Kidney tubule cell (primary cell): ENCODE data around the gene TXNDC16.

Source experiments
- DNase-seq: peaks from one replicate; pipeline ENCODE4 v3.0.0-alpha.2; 2018; ENCODE audit warnings: low spot score

The TXNDC16 gene

GRCh38 chr14:52446355-52446754 is 106.0 kb downstream of the TXNDC16 start:
- DNase-seq = no peak

- DNase-seq = no peak
These were observed 108.8 kb downstream of the TXNDC16 start for GRCh38 chr14:52443506-52443905.

DNA sequence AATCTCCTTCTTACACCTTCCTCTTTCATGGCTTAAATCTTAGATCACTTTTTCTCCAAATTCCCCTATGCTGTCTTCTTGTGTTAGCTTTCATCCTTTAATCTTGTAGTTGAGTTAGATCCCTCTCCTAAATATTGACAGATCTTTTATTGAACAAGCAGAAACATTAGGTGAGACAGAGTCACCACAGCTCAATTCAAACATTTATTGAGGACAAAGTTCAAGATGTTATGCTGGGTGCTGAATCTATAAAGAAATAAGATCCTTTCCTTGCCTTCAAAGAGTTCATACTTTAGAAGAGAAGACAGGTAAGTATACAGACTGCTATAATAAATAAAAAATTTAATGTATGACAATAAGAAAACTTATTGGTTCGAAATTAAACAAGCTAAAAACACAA is 109.7 kb downstream of the TXNDC16 start:
- no peak for DNase-seq

DNA sequence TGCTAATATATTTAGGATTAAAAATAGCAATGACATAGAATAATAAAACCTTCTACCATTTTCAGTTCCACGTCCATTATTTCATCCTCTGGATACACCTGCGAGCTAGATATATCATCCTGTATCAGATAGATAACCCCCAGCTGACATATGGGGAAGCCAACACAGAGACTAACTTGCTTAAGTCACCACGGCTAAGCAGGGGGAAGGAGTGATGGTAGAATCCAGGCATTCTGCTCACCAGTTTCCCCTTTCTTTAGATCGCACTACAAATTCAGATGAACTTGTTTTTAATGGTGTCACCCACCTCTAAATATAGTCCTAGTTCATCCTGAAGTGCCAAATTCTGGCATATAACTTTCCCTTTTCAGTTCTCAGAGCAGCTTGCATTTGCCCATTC is 110.1 kb downstream of the TXNDC16 start:
- no peak for DNase-seq

- DNase-seq = no peak
These were observed 112.8 kb downstream of the TXNDC16 start for GRCh38 chr14:52439476-52439875.

DNA sequence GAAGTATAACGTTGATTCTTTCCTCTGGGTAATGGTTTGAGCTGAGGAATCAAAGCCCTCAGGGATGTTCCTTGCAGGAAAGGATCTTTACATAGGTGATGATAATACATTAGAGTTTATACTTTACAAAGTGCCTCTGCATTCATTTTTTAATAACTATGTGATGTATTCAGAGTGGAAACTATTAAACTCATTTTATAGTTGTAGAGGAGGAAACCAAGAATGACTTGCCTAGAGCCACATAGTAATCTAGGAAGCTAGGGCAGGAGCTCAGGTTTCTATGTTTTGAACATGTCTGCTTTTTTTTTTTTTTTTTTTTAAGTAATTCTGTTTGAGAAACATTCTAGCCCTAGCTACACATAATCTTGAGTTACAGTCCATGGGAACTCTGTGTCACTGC is 117.3 kb downstream of the TXNDC16 start:
- DNase-seq = no peak

- no peak for DNase-seq
These were observed 121.8 kb downstream of the TXNDC16 start for GRCh38 chr14:52430474-52430873.

DNA sequence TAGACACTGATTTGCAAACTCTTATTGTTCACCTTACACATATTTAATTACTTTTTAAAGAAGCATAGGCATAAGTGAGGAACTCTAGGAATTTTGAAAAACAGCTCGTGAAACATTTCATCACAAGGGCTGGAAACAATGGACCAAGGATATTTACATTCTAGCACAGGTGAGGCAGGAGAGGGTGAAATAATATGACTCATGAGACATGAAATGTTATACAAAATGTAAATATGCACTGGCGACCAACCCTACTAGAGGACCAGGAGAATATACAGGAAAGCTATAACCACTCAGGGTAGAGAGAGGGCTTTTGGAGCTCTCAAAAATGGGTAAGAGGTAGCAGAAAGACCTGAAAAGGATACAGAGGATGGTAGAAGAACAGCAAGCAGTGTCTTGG is 122.9 kb downstream of the TXNDC16 start:
- no peak for DNase-seq

- no peak for DNase-seq
These were observed 124.8 kb downstream of the TXNDC16 start for GRCh38 chr14:52427460-52427859.

GRCh38 chr14:52422650-52423356 is 129.5 kb downstream of the TXNDC16 start:
- DNase-seq = no peak

DNA sequence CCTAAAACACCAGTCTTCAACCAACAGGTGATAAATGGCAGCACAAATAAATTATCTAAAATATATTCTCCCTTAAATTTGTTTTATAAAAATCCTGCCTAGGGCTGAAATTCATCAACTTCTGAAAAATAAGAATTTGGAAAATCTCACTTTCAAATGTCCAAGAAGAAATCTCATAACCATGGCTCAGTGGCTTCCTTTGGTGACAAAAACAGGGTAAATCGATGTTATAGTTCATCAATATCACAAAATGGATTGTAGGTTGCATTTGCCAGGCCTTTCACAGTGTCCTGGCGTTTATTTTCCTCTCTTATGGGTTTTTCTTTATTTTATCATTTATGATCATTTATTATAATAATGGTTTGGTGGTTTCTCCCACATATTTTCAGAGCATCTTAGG is 135.2 kb downstream of the TXNDC16 start:
- no peak for DNase-seq

DNA sequence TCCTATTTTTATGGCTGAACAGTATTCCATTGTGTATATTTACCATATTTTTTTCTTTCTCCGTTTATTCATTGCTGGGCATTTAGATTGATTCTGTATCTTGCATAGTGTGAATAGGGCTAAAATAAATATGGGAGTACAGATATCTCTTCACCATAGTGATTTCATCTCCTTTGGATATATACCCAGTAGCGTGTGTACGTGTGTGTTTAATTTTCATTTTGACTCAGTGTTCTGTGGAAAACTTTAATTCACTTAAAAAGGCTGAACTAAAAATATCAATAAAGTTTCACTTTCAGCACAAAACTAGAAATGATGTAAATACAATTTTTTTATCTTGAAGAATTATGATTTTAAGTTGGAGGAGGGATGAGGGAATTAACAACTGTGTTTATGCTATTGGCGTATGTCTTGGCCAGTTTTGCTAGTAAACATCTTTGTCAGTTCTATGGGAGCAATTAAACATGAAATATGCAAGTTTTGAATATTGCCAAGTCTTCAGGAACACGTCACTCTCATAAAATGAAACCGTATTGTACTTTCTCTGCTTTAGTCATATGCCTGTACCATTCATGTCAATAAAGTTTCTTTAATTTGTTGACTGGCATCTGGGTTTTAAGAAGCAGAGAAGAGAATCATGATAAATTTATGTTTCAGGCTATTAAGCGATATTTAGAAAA is 138.4 kb downstream of the TXNDC16 start:
- DNase-seq = no peak

DNA sequence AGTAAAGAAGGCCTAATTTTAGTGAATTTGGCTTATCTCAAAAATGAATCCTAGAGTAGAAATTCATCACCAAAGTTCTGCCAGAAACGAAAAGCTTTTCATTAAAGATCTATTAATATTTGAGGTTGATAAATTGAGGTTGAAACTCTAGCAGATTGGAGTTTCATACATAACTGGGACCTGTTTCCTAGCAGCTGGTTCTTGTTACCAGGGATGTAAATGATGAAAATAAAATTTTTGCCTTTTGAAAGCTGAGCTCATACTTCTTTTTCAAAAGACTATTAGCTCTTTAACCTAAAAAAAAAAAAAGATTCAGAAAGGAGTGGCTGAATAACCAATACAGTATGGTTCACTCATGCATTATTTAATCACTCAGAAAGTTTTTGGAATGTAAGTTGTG is 139.9 kb downstream of the TXNDC16 start:
- DNase-seq = no peak

GRCh38 chr14:52405314-52405713 is 147.0 kb downstream of the TXNDC16 start:
- no peak for DNase-seq

DNA sequence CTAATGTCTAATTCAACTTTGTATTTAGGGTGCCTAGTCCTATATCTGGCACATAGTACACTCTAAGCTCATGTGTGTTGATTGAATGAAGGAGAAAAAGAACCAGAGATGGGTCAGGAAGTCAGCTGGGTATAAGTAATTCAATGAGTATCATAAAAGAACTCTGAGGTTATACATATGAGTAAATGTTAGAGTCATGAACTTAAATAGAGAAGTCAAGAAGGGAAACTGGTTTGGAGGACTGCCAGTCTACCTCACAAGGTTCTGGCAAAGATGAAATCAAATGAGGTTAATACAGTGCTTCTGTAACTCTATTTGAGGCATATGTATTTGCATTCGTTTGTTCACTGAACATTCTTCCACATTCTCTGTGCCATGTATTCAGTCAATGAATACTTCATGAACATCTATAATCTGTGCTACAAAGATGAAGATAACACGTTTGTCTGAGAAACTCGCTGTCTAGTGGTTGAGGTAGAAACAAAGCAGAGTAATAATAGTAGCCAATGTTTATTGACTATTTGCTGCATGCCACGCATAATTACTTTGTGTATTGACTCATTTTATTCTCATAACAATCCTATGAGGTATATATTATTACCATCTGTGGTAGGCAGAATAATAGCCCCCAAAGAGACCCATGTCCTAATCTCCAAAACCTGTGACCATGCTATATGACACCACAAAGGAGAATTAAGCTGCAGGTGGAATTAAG is 149.3 kb downstream of the TXNDC16 start:
- peak; percentile 41 for DNase-seq

GRCh38 chr14:52400846-52401245 is 151.5 kb downstream of the TXNDC16 start:
- no peak for DNase-seq

- peak; percentile 80 for DNase-seq
These were observed 152.2 kb downstream of the TXNDC16 start for GRCh38 chr14:52399921-52400595.

- no peak for DNase-seq
These were observed 153.2 kb downstream of the TXNDC16 start for GRCh38 chr14:52399104-52399503.

GRCh38 chr14:52397844-52398243 is 154.5 kb downstream of the TXNDC16 start:
- DNase-seq = no peak

- DNase-seq = no peak
These were observed 156.6 kb downstream of the TXNDC16 start for GRCh38 chr14:52395728-52396127.

- DNase-seq = peak; percentile 87
These were observed 160.3 kb downstream of the TXNDC16 start for GRCh38 chr14:52391881-52392615.
